Suprapubic skin (tissue), 3 donors: ENCODE data around the gene NR4A2.

Experiments
- CTCF ChIP-seq, 2 donors: fragments of 200-600 bp in 1 of 2; fragments of 450-650 bp in 1 of 2; sonication (generic) in 1 of 2; IDR thresholded peaks; one replicate each; pipeline ENCODE4 v1.5.1; 2016 to 2019; ENCODE audit warnings: antibody characterized with exemption in 2 of 2, mild to moderate bottlenecking in 1 of 2, moderate library complexity in 1 of 2
- POLR2A ChIP-seq, 2 donors: fragments of 450-650 bp; IDR thresholded peaks; one replicate each; pipeline ENCODE4 v1.6.1; 2017; ENCODE audit warnings: antibody characterized with exemption in 2 of 2, mild to moderate bottlenecking in 2 of 2, moderate library complexity in 2 of 2

GRCh38 chr2:156322051-156322685 lies 10.4 kb downstream of the NR4A2 start:
- TF ChIP-seq CTCF (IDR thresholded peaks at IDR 0.05) (no peak), POLR2A (IDR thresholded peaks at IDR 0.05) (no peak)
